Peyer's patch (tissue), 4 donors: ENCODE results near the gene VAV2. TPM values are rescaled to one million over a fixed set of nuclear protein-coding genes. Genes with fewer than 3 reads are reported as not detected.
"Not testable (repeated sequence)": the region's sequence is repeated elsewhere in the genome, so short reads cannot be mapped to it uniquely, and the experiment has no call there.

Source experiments
- DNase-seq, 3 donors: peaks; one replicate each; pipeline ENCODE4 v3.0.0-alpha.2; 2017 to 2019
- H3K27ac ChIP-seq, 4 donors: fragments of 200-600 bp; sonication (generic); one replicate each; pipeline ENCODE4 v1.5.1; 2016 to 2019
- H3K27me3 ChIP-seq, 2 donors: fragments of 200-600 bp; sonication (generic); one replicate each; pipeline ENCODE4 v1.5.1; 2019
- H3K36me3 ChIP-seq, 3 donors: fragments of 200-600 bp; sonication (generic); one replicate each; pipeline ENCODE4 v1.5.1; 2016 to 2019
- H3K4me1 ChIP-seq, 4 donors: fragments of 200-600 bp; sonication (generic); one replicate each; pipeline ENCODE4 v1.5.1; 2016 to 2019
- H3K4me3 ChIP-seq, 4 donors: fragments of 200-600 bp; sonication (generic); 1 replicate in 3 of 4; 2 replicates in 1 of 4; pipeline ENCODE4 v1.5.1; 2016 to 2019; ENCODE audit warnings: mild to moderate bottlenecking in 1 of 4
- H3K9me3 ChIP-seq, 4 donors: fragments of 200-600 bp; sonication (generic); one replicate each; pipeline ENCODE4 v1.5.1; 2016 to 2019; ENCODE audit warnings: mild to moderate bottlenecking in 1 of 4
- CTCF ChIP-seq, 6 experiments: fragments of 450-650 bp in 4 of 6; fragments of 200-600 bp in 2 of 6; sonication (generic) in 1 of 6; IDR thresholded peaks; one replicate each; pipeline ENCODE4 v1.5.1; 2017 to 2019; ENCODE audit warnings: antibody characterized with exemption in 6 of 6, mild to moderate bottlenecking in 3 of 6, moderate library complexity in 1 of 6
- POLR2A ChIP-seq, 2 donors: fragments of 450-650 bp; IDR thresholded peaks; one replicate each; pipeline ENCODE4 v1.5.1; 2017; ENCODE audit warnings: antibody characterized with exemption in 2 of 2, mild to moderate bottlenecking in 2 of 2, moderate library complexity in 2 of 2
- total RNA-seq, 4 donors: library from RNA; depleted of rRNA; stranded (reverse); fragments of >200 nt; gene quantifications; one replicate each; pipeline ENCODE4 v1.1.0, GENCODE V29; 2016

Gene VAV2
- total RNA-seq, 4 donors from 2014 or later: 47.9 to 61.8 (median 58.9) TPM

DNA sequence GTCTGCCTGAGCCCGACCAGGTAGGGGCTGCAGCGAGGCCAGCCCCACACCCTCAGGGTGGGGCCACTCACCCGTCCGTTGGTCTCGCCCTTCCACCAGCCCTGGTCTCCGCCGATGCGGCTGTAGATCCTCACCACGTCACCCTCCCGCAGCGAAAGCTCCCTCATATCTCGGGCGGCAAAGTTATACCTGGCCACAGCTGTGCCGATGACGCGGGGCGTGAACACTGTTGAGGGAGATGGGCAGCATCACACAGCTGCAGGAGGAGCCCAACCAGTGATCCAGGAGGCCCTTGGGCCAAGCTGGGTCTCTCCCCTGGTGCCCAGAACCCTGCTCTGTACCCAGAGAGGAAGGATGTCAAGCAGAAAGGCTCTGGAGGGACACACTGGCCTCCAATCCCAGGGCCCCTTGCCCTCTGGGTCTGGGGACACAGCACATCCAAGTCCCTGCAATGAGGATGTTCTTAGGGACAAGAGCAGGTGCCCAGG is 223.7 kb downstream of the VAV2 start:
- Histone ChIP-seq H3K27me3 (no peaks in the 10 kb centered on the region), H3K9me3 (peaks cover 0 to 6% (median 3%) of the 10 kb centered on the region in 4 donors), H3K4me3 (no peak overlapping the region), H3K4me1 (no peaks in the 10 kb centered on the region), H3K27ac (no peak overlapping the region), H3K36me3 (peaks cover 0 to 68% (median 0%) of the 10 kb centered on the region in 3 donors)
- DNase-seq: peak in 2 of 3 donors; percentile 26 to 27
- no peak for TF ChIP-seq CTCF (IDR thresholded peaks at IDR 0.05)
- TF ChIP-seq POLR2A (IDR thresholded peaks at IDR 0.05): no peak

DNA sequence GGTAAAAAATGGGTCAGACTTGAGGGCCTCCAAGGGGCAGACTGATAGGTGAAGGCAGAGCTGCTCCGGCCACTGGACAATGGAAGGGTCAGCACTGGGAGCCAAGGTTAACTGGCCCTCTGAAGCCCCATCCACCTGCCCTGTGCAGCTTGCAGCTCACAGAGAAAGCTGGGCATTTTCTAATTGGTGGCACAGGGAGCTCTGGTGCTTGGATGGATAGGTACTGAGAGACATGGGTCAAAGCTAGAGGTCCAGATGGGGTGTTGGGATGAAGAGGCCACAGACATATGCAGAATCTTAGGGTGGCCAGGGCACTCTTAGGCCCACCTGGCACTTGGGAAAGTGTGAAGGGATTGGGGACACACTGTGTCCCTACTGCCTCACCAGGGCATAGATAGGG is 224.5 kb downstream of the VAV2 start:
- H3K36me3 ChIP-seq: peaks cover 0 to 67% (median 0%) of the 10 kb centered on the region in 3 donors
- DNase-seq: peak in 1 of 3 donors; percentile 14

GRCh38 chr9:133767008-133767407 is 225.1 kb downstream of the VAV2 start:
- Histone ChIP-seq H3K9me3 (peaks cover 0 to 6% (median 3%) of the 10 kb centered on the region in 4 donors), H3K4me3 (no peak overlapping the region), H3K27me3 (no peaks in the 10 kb centered on the region), H3K4me1 (no peaks in the 10 kb centered on the region), H3K27ac (no peak overlapping the region), H3K36me3 (peaks cover 0 to 65% (median 0%) of the 10 kb centered on the region in 3 donors)
- DNase-seq: no peak
- TF ChIP-seq CTCF (IDR thresholded peaks at IDR 0.05) (no peak), POLR2A (IDR thresholded peaks at IDR 0.05) (no peak)

More for the DNA sequence above, 224.5 kb downstream of the VAV2 start:
- H3K27me3 ChIP-seq: no peaks in the 10 kb centered on the region
- H3K4me1 ChIP-seq: no peaks in the 10 kb centered on the region
- no peak for TF ChIP-seq POLR2A (IDR thresholded peaks at IDR 0.05)
- no peak for TF ChIP-seq CTCF (IDR thresholded peaks at IDR 0.05)
- no peak overlapping the region for H3K27ac ChIP-seq
- no peak overlapping the region for H3K4me3 ChIP-seq
- H3K9me3 ChIP-seq: peaks cover 0 to 6% (median 3%) of the 10 kb centered on the region in 4 donors

DNA sequence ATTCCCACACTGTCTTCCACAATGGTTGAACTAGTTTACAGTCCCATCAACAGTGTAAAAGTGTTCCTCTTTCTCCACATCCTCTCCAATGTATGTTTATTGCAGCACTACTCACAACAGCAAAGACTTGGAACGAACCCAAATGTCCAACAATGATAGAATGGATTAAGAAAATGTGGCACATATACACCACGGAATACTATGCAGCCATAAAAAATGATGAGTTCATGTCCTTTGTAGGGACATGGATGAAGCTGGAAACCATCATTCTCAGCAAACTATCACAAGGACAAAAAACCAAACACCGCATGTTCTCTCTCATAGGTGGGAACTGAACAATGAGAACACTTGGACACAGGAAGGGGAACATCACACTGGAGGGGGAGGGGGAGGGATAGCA is 225.9 kb downstream of the VAV2 start:
- H3K4me1 ChIP-seq, H3K9me3 ChIP-seq, DNase-seq, H3K27me3 ChIP-seq, H3K27ac ChIP-seq, H3K4me3 ChIP-seq: not testable (repeated sequence)
- peaks cover 0 to 59% (median 0%) of the 10 kb centered on the region in 3 donors for H3K36me3 ChIP-seq

DNA sequence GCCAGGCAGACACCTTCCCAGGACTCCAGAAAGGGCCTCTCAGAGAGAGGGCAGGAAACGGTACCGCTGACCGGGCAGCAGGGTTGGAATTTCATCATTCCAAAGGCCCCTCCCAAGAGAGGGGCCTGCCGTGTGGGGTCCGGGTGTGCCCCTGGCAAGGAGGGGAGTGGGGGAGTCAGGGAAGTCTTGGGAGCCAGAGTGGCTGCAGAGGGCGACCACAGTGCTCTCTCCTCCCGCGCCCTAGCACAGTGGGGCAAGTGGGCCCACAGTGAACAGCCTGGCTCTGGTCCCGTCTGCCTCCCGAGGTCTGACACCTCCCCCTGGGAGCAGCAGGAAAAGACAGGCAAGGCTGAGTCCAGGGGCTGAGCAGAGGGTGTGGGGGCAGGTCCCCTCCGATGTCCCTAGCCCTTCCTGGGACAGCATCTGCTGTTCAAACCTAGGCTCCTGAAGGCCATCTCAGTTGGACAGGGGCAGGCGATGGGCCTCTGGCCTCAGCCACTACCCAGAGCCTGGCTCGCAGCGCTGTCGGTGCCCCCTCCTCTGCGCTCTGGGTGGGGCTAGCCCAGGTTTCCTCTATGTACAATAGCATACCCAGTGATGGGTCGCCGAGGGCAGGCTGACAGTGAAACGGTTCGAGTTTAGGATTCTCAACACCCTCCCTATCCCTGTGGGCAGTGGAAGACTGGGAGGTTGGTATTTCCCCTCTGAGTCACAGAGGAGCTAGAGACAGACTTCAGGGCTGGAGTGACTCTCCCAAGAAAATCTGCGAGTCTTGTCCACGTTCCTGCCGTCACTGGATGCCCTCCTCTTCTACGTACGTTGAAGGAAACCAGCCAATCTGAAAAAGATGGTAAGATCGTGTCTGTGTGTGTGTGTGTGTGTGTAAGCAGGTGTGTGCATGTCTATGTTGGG is 228.6 kb downstream of the VAV2 start:
- Histone ChIP-seq H3K36me3 (peaks cover 0 to 39% (median 0%) of the 10 kb centered on the region in 3 donors), H3K9me3 (peaks cover 0 to 6% (median 3%) of the 10 kb centered on the region in 4 donors), H3K4me1 (no peaks in the 10 kb centered on the region), H3K27me3 (no peaks in the 10 kb centered on the region), H3K27ac (no peak overlapping the region), H3K4me3 (no peak overlapping the region)
- TF ChIP-seq POLR2A (IDR thresholded peaks at IDR 0.05) (no peak), CTCF (IDR thresholded peaks at IDR 0.05) (no peak)
- DNase-seq: peak in 1 of 3 donors; percentile 30
